ENCODE results near the gene RPL19.

GRCh38 chr17:39171933-39172332, 28.1 kb upstream of the RPL19 start:
- no peak for TF ChIP-seq CTCF (conservative IDR thresholded peaks at IDR 0.05; ENCODE audit: low read length)
- TF ChIP-seq EZH2phosphoT487 (IDR thresholded peaks at IDR 0.05; ENCODE audit: borderline replicate concordance, low read depth, low read length), result no peak
